PFSK-1 (cell line): ENCODE data around the gene TRAF6.

ENCODE experiments used
- SIN3A ChIP-seq: IDR thresholded peaks from 2 replicates; pipeline ENCODE4 v1.6.1; 2012; ENCODE audit warnings: mild to moderate bottlenecking, low read length, moderate library complexity, borderline replicate concordance; ENCODE audit not compliant: insufficient read depth
- TAF1 ChIP-seq: IDR thresholded peaks from 2 replicates; pipeline ENCODE4 v1.6.1; 2012; ENCODE audit warnings: low read length, control low read depth, borderline replicate concordance; ENCODE audit not compliant: insufficient read depth

- no peak for TF ChIP-seq TAF1
- no peak for TF ChIP-seq SIN3A
These were observed 62.1 kb downstream of the TRAF6 start for GRCh38 chr11:36447947-36448346.
